Measurements from ENCODE around the gene AMFR.

AMFR gene

GRCh38 chr16:56312028-56312300, 113.4 kb downstream of the AMFR start:
- no peak overlapping the region for H3K27ac ChIP-seq
- no peak for TF ChIP-seq ZFX (IDR thresholded peaks at IDR 0.05; ENCODE audit: borderline replicate concordance)
- no peak for TF ChIP-seq CTCF (IDR thresholded peaks at IDR 0.05)

Data from 22Rv1 (cell line).